Measurements from ENCODE around the gene LRRC23. TPM values are rescaled to one million over a fixed set of nuclear protein-coding genes. Genes with fewer than 3 reads are reported as not detected.

LRRC23 gene
- total RNA-seq, 1 donor from 2014 or later = 7.7 TPM

DNA sequence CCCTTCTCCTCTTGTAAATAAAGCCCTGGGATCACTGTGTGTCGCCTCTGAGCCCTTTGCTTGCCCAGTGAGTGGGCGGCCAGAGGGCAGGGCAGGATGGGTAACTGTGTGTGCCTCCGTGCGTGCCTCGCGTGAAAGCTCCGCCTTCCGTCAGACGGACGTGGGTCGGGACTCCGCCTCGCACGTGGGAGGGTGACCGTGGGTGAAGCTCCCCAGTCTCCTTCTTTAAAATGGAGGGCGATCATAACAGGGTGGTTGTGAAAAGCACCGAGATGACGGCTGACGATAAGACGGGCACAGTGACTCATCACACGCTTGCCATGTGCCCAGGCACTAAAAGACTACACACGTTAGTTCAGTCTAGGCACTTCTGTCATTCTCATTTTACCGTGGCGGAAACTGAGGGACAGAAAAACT, 56.7 kb downstream of the LRRC23 start:
- intact Hi-C loops (cut with micrococcal nuclease) = no loop called here
- ATAC-seq (peak; percentile 12), DNase-seq (peak; percentile 71)

DNA sequence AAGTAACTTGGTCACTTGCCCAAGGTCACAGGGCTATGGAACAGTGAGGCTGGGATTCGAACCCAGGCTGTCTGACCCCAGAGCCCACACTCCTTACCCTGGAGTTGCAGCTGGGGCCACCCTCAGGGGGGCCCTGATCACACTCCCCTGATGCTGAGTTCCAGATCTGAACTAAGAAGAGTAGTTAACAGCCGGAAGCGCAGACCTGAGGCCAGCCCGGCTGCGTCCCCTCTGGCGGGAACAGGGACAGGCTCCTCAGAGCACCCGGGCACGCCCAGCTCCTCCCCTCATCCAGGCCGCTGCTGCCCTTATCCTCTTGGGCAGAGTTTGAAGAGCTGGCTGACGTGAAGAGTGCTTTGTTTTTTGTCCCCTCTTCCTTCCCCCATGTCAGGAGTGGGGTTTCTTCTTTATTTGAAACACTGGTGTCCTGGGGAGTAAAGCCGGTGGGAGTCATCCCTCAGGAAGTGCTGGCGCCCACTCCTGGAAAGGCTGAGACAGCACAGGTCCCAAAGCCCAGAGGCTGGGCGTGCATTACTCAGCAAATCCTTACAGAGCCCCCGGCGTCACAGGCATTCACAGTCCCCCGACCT, 57.2 kb downstream of the LRRC23 start:
- intact Hi-C loops (cut with micrococcal nuclease) = no loop called here
- ATAC-seq (peak; percentile 49), DNase-seq (peak; percentile 68)

DNA sequence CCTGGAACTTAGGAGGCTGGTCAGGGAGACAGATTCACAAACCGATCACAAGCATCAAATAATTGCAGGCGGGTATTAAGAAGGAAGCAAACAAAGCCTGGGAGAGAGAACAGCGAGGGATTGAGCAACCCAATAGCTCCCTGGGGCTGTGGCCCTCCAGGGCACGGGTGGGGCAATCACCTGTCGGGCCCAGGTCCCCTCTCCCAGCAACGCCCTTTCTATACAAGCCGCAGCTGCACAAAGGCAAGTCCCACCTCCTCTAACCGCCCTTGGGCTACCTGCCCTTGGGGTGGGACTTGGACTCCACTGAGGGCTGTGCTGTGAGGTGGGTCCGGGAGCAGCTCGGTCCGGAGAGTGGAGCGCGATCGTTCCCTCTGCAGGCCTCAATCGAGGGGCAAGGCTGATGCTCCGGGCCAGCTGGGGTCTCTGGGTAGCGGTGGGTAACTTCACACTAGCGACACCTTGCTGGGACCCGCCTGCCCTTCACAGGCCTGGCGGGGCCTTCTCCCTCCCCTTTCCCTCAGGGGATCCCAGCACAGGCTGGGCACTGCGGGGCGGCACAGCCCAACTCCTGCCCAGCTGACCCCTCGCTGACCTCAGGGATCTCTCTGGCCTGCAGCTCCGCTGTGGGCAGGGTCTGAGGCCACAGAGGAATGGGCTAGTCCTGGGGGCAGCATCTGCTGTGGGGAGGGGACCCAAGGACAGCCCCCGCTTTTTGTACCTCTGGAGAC, 57.8 kb downstream of the LRRC23 start:
- no peak for ATAC-seq
- no peak for DNase-seq
- intact Hi-C loops (cut with micrococcal nuclease) = no loop called here

DNA sequence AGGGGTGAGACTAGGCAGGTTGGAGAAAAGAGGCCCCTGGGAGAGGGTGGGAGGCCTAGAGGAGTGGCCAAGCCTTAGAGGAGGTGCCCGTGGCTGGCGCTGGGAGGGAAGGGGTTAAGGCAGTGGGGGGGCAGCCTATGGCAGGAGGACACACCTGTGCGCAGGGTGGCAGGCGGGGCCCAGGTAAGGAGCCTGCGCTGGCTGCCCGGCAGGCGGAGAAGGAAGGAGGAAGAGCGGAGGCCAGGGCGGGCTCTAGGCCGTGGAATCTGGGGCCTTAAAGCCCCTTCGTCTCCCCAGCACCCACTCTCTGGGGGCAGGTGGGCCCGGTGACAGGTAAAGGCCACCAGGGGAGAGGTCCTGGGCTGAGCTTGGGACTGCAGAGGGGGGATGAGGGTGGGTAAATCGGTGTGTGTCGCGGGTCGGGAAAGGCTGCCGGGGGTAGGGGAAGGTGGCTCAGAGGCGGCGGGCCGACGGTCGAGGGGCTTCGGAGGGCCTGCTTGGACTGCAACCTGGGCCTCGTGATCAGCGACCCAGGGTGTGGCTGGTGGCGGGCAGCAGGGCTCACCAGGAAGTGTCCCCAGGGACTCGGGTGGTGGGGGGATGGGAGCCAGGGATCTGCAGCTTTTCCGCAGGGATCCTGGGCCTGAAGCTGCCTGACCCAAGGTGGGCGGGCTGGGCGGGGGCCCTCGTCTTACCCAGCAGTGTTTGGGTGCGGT, 58.6 kb downstream of the LRRC23 start:
- no peak for DNase-seq
- ATAC-seq = no peak
- intact Hi-C loops (cut with micrococcal nuclease) = no loop called here

Small RNA genes lying within 50 kb of the gene (microRNA-seq; reads per million reads assigned to microRNA genes)
- gene MIR141 (ENCODE audit: borderline number of aligned reads) (not detected), gene MIR200C (ENCODE audit: borderline number of aligned reads) (9.8 reads per million, percentile 4 among the genes with 10 or more reads in this experiment)

Other genes starting within 250 kb of the LRRC23 start
- gene ING4, start 241.7 kb upstream of the LRRC23 start, total RNA-seq = 30.1 TPM
- gene ZNF384, start 215.4 kb upstream of the LRRC23 start, total RNA-seq = 31.8 TPM
- 0.25 TPM for gene PIANP, start 204.0 kb upstream of the LRRC23 start, total RNA-seq
- gene COPS7A, start 180.8 kb upstream of the LRRC23 start, total RNA-seq = 81.9 TPM
- gene MLF2, start 151.7 kb upstream of the LRRC23 start, total RNA-seq = 158 TPM
- 133 TPM for gene PTMS, start 138.5 kb upstream of the LRRC23 start, total RNA-seq
- 0.37 TPM for gene LAG3, start 132.3 kb upstream of the LRRC23 start, total RNA-seq
- gene CD4, start 115.3 kb upstream of the LRRC23 start, total RNA-seq = 8.4 TPM
- gene GPR162, start 83.0 kb upstream of the LRRC23 start, total RNA-seq = 5.3 TPM
- gene P3H3, start 76.4 kb upstream of the LRRC23 start, total RNA-seq = 11.5 TPM
- gene GNB3, start 63.9 kb upstream of the LRRC23 start, total RNA-seq = 5.4 TPM
- gene CDCA3, start 53.5 kb upstream of the LRRC23 start, total RNA-seq = 0.32 TPM
- gene USP5, start 52.7 kb upstream of the LRRC23 start, total RNA-seq = 66.2 TPM
- 855 TPM for gene TPI1, start 37.3 kb upstream of the LRRC23 start, total RNA-seq
- gene SPSB2, start 31.5 kb upstream of the LRRC23 start, total RNA-seq = 2.2 TPM
- 12.0 TPM for gene ENO2, start 9.8 kb downstream of the LRRC23 start, total RNA-seq
- 83.1 TPM for gene ATN1, start 23.1 kb downstream of the LRRC23 start, total RNA-seq
- gene RNU7-1, start 39.0 kb downstream of the LRRC23 start, total RNA-seq = not detected
- 238 TPM for gene C12orf57, start 39.2 kb downstream of the LRRC23 start, total RNA-seq
- gene PTPN6, start 46.5 kb downstream of the LRRC23 start, total RNA-seq = 6.0 TPM
- gene PHB2, start 65.8 kb downstream of the LRRC23 start, total RNA-seq = 150 TPM
- gene EMG1, start 66.1 kb downstream of the LRRC23 start, total RNA-seq = 39.4 TPM
- gene LPCAT3, start 113.7 kb downstream of the LRRC23 start, total RNA-seq = 55.9 TPM
- 116 TPM for gene C1S, start 155.9 kb downstream of the LRRC23 start, total RNA-seq
- 142 TPM for gene C1R, start 187.6 kb downstream of the LRRC23 start, total RNA-seq
- gene C1RL, start 204.4 kb downstream of the LRRC23 start, total RNA-seq = 10.9 TPM
- gene RBP5, start 224.1 kb downstream of the LRRC23 start, total RNA-seq = 0.89 TPM
- gene CLSTN3, start 225.5 kb downstream of the LRRC23 start, total RNA-seq = 6.4 TPM

Data from left ventricle myocardium superior (tissue), 1 donor.